HG03196 (cell line): ENCODE results near the gene PTPN14.
"Not testable (repeated sequence)": the region's sequence is repeated elsewhere in the genome, so short reads cannot be mapped to it uniquely, and the experiment has no call there.

Source experiments
- ATAC-seq: cut with Tn5 transposase; IDR thresholded peaks from one replicate; pipeline ENCODE4 v1.9.1; 2021; ENCODE audit not compliant: unreplicated experiment

The PTPN14 gene

GRCh38 chr1:214551436-214552173, at the start of gene PTPN14:
TSS of gene PTPN14 (minus strand) at chr1:214551602. CDS start at chr1:214464803, 86,799 bp downstream.
- no peak for ATAC-seq

DNA sequence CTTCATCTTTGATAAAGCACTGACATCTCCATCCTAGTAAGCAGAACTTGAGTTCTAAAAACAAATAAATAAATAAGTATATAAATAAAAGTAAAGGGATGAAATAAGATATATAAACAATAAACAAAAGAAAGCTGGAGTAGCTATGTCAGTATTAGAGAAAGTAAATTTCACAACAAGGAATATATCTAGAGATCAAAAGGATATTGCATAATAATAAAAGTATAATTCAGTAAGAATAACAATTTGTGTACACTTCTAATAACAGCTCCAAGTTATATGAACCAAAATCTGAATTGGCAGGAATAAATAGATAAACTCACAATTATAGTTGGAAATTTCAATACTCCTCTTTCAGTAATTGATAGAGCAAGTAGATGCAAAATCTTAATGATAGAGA, 41.8 kb upstream of the PTPN14 start:
- ATAC-seq: no peak

DNA sequence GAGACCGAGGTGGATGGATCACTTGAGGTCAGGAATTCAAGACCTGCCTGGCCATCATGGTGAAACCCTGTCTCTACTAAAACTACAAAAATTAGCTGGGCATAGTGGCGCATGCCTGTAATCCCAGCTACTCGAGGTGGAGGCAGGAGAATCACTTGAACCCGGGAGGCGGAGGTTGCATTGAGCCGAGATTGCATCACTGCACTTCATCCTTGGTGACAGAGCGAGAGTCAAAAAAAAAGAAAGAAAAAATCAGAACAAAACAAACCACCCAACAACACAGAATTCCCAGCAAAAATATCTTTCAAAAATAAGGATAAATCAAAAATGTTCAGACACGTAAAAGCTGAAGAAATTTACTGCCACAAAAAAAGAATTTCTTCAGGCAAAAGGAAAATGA, 40.5 kb upstream of the PTPN14 start:
- ATAC-seq: not testable (repeated sequence)

DNA sequence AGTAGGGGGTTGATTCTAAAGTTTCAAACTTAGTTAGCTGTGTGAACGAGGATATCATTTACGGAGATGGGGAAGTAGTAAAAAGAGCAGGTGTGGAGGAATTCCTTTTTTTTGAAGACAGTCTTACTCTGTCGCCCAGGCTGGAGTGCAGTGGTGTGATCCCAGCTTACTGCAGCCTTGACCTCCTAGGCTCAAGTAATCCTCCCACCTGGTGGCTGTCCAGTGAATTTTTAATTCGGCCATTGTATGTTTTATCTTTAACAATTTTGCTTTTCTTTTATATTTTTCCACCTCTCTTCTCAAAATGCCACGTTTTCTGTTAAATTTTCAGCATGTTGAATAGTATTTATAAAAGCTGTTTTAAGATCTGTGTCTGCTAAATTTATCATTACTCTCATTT, 39.3 kb upstream of the PTPN14 start:
- no peak for ATAC-seq

- no peak for ATAC-seq
Observed at GRCh38 chr1:214588963-214589597, 37.7 kb upstream of the PTPN14 start.

GRCh38 chr1:214587165-214587564, 35.8 kb upstream of the PTPN14 start:
- no peak for ATAC-seq

DNA sequence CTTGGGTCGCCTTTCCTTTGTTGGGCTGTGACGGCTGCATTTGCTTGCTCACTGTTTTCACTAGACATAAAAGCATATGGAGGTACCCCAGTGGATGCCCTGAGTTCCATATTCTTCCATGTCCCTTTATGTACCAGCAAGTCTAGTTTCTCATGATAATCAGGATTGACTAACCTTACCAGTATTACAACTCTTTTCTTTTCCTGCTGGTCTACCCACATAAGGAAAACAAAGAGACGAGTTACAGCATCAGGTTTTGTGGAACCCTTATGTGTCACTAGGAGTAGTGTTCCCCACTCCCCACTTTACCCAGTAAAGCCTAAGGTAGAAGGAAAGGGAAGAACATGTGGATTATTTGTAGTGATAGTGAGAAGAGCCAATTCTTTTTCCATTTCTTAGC, 35.2 kb upstream of the PTPN14 start:
- no peak for ATAC-seq

DNA sequence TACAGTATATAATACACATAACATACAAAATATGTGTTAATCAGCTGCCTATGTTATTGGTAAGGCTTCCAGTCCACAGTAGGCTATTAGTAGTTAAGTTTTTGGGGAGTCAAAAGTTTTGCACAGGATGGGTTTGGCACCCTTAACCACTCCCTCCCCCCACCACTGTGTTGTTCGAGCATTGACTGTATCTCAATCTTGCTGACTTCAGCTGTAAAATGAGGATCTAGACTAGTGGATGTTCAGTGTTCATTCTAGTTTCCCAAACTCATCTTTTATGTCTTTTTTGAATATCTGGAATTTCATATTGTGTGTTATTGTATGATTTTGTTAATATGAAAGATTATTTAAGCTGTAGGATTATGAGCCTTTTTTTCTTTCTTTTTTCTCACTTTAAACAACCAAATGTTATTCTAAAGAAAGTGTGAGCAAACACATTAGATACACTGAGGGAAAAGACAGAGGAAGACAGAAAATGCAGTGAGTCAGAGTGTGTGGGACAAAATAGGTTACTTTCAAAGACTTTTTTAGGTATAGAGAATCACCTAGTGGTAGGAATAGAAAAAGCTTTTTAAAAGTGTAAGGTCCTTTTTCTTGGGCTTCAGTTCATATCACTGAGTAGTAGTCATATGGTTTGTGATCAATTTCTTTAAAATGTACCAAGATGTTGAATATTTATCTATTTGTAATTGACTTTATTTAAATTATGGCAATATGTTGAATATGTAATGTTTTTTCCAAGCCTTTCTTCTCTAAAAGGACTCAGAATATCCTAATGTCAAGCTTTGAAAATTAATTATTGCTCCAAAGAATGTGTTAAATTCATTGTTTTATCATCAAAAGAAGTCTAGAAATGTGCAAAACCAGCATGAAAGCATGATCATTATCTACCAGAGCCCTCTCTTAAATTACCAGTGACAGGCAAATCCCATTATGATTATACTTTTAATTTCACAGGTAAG, 33.7 kb upstream of the PTPN14 start:
- ATAC-seq: peak; percentile 71

DNA sequence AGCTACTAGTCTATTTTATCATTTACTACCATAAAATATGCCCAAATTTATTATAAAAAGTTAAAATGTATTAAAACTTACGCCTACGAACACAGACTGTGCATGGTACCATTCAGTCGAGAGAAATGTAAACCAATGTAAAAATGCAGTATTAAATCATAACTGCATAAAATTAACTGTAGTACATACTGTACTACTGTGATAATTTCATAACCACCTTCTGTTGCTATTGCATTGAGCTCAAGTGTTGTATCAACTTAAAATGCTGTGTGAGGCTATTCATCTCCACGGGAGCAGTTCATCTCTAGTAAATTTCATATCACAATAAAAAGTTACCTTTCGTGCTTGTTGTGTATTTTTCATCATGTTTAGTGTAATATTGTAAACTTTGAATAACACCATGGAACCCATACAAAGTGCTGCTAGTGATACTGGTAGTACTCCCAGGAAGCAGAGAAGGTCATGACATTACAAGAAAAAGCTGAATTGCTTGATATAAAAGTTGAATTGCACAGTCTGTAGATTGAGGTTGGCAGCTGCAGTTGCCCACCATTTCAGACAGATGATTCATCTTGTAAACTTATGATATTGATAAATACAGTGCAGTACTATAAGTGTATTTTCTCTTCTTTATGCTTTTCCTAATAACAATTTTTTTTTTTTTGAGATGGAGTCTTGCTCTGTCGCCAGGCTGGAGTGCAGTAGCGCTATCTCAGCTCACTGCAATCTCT, 32.6 kb upstream of the PTPN14 start:
- ATAC-seq: no peak

- no peak for ATAC-seq
Observed at GRCh38 chr1:214583113-214583512, 31.7 kb upstream of the PTPN14 start.

- ATAC-seq: no peak
Observed at GRCh38 chr1:214582289-214582891, 31.0 kb upstream of the PTPN14 start.

GRCh38 chr1:214581785-214582184, 30.4 kb upstream of the PTPN14 start:
- no peak for ATAC-seq

GRCh38 chr1:214579183-214579582, 27.8 kb upstream of the PTPN14 start:
- no peak for ATAC-seq

DNA sequence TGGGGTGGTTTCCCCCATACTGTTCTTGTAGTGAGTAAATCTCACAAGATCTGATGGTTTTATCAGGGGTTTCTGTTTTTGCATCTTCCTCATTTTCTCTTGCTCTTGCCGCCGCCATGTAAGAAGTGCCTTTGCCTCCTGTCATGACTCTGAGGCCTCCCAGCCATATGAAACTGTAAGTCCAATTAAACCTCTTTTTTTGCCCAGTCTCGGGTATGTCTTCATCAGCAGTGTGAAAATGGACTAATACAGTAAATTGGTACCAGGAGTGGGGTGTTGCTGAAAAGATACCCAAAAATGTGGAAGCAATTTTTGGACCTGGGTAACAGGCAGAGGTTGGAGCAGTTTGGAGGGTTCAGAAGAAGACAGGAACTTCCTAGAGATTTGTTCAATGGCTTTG, 24.7 kb upstream of the PTPN14 start:
- ATAC-seq: not testable (repeated sequence)

GRCh38 chr1:214574598-214575411, 23.4 kb upstream of the PTPN14 start:
- ATAC-seq: no peak

GRCh38 chr1:214573386-214574318, 22.2 kb upstream of the PTPN14 start:
- no peak for ATAC-seq

- no peak for ATAC-seq
Observed at GRCh38 chr1:214571281-214571680, 19.9 kb upstream of the PTPN14 start.

DNA sequence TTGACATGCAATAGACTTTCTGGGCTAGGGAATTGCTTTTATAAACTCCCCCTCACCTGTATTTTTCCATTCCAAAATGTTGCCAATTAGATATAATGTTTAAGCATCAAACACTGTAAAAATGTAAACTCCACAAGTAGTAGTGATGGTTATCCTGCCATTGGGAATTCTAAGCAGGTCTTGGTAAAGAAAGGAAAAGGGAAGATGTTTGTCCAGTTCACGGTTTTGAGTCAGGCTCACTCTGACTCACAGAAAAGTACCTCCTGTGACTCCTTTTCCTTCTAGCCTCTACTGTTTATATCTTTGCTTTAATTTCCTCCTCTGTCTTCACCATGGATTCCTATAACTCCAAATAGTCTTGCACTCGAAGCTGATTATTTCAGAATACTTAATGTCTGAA, 19.0 kb upstream of the PTPN14 start:
- ATAC-seq: no peak
